ENCODE measurements around the gene PDSS2. TPM values are rescaled to one million over a fixed set of nuclear protein-coding genes. Genes with fewer than 3 reads are reported as not detected.

The PDSS2 gene
- total and polyA plus RNA-seq, 2 donors (not counting 1 experiment from before 2014, with no cell fraction given): 16.9 to 17.0 TPM

GRCh38 chr6:107116931-107117330 lies 342.4 kb downstream of the PDSS2 start:
- no peaks in the 10 kb centered on the region for H3K27me3 Mint-ChIP-seq
- ATAC-seq (ENCODE audit: low read depth) (no peak), DNase-seq (no peak)
- Histone ChIP-seq H3K9me3 (ENCODE audit: control extremely low read depth in 1 of 3, control insufficient read depth in 2 of 3, insufficient read depth in 1 of 3, low read length in 2 of 3) (no peaks in the 10 kb centered on the region), H3K79me2 (ENCODE audit: control insufficient read depth, insufficient read depth, low read length) (no peaks in the 10 kb centered on the region), H3K4me1 (ENCODE audit: control insufficient read depth in 2 of 2, insufficient read depth in 2 of 2, low read length in 2 of 2) (peaks cover 10 to 17% of the 10 kb centered on the region in 2 donors), H3K4me3 (ENCODE audit: control extremely low read depth in 1 of 5, extremely low read depth in 1 of 5, insufficient read depth in 1 of 5, low read depth in 2 of 5, low read length in 4 of 5) (peak overlapping the region in 2 of 5 experiments; percentile 65 to 79), H3K9ac (ENCODE audit: low read length) (peak overlapping the region; percentile 70), H3K4me2 (replicated peaks; ENCODE audit: low read depth, low read length, poor library complexity, severe bottlenecking) (peak overlapping the region; percentile 93), H3K27me3 (replicated peaks in 1 of 4; ENCODE audit: control extremely low read depth in 1 of 4, control insufficient read depth in 3 of 4, insufficient read depth in 4 of 4, low read length in 3 of 4) (peaks cover 0 to 2% (median 0%) of the 10 kb centered on the region in 4 experiments), H4K20me1 (ENCODE audit: control insufficient read depth, insufficient read depth, low read length, poor library complexity, severe bottlenecking) (no peaks in the 10 kb centered on the region), H2AFZ (ENCODE audit: insufficient read depth, low read depth, low read length, poor library complexity, severe bottlenecking) (peak overlapping the region; percentile 86), H3K27ac (ENCODE audit: low read length in 2 of 2) (no peak overlapping the region), H3K36me3 (replicated peaks in 1 of 2; ENCODE audit: control extremely low read depth in 1 of 2, control insufficient read depth in 1 of 2, extremely low read depth in 1 of 2, insufficient read depth in 2 of 2, low read length in 1 of 2) (no peaks in the 10 kb centered on the region)
- no CpG with 5 or more reads among the region's 7 CpGs for WGBS (ENCODE audit: insufficient coverage)
- ChIA-PET POLR2A (no interaction called here), CTCF (no interaction called here)
- intact Hi-C loops (cut with micrococcal nuclease): loop anchor here (1.0 to 10.0 kb wide), 6 partner anchors 89 to 1048 kb away; partner anchors contain the start of genes ATG5, MTRES1, NR2E1 and PRDM1
- TF ChIP-seq CTCF (IDR thresholded peaks at IDR 0.05) (peak; percentile 23), EZH2 (IDR thresholded peaks at IDR 0.05; ENCODE audit: borderline replicate concordance, insufficient read depth, low read depth, low read length, poor library complexity, severe bottlenecking) (no peak)
- peaks cover 18% of the 10 kb centered on the region for H3K4me1 Mint-ChIP-seq
- H3K9me3 Mint-ChIP-seq (ENCODE audit: insufficient read depth): no peaks in the 10 kb centered on the region
- H3K4me3 Mint-ChIP-seq: peak overlapping the region; percentile 94
- peak overlapping the region; percentile 71 for H3K27ac Mint-ChIP-seq

GRCh38 chr6:107116328-107116892 lies 343.0 kb downstream of the PDSS2 start:
- H4K20me1 ChIP-seq (ENCODE audit: control insufficient read depth, insufficient read depth, low read length, poor library complexity, severe bottlenecking): no peaks in the 10 kb centered on the region
- peak; percentile 39 for ATAC-seq (ENCODE audit: low read depth)
- peaks cover 10 to 17% of the 10 kb centered on the region in 2 donors for H3K4me1 ChIP-seq (ENCODE audit: control insufficient read depth in 2 of 2, insufficient read depth in 2 of 2, low read length in 2 of 2)
- DNase-seq: peak; percentile 74
- Mint-ChIP-seq H3K9me3 (ENCODE audit: insufficient read depth) (no peaks in the 10 kb centered on the region), H3K4me3 (peak overlapping the region; percentile 94), H3K27me3 (no peaks in the 10 kb centered on the region), H3K4me1 (peaks cover 18% of the 10 kb centered on the region), H3K27ac (peak overlapping the region; percentile 71)
- H3K9ac ChIP-seq (ENCODE audit: low read length): peak overlapping the region; percentile 70
- TF ChIP-seq EZH2 (IDR thresholded peaks at IDR 0.05; ENCODE audit: borderline replicate concordance, insufficient read depth, low read depth, low read length, poor library complexity, severe bottlenecking) (no peak), CTCF (IDR thresholded peaks at IDR 0.05) (peak; percentile 46)
- WGBS (ENCODE audit: insufficient coverage): 0% methylated on average over 2 of the region's 15 CpGs
- ChIA-PET POLR2A (no interaction called here), CTCF (interaction anchor here (0.9 to 1.8 kb wide), 4 partner anchors 9 to 671 kb away, joined by 3 to 4 read pairs (median 3); no protein-coding TSS in a partner anchor)
- H3K4me2 ChIP-seq (replicated peaks; ENCODE audit: low read depth, low read length, poor library complexity, severe bottlenecking): peak overlapping the region; percentile 93
- no peaks in the 10 kb centered on the region for H3K79me2 ChIP-seq (ENCODE audit: control insufficient read depth, insufficient read depth, low read length)
- peak overlapping the region; percentile 33 to 79 (median 65) for H3K4me3 ChIP-seq (ENCODE audit: control extremely low read depth in 1 of 5, extremely low read depth in 1 of 5, insufficient read depth in 1 of 5, low read depth in 2 of 5, low read length in 4 of 5)
- peaks cover 0 to 2% (median 0%) of the 10 kb centered on the region in 4 experiments for H3K27me3 ChIP-seq (replicated peaks in 1 of 4; ENCODE audit: control extremely low read depth in 1 of 4, control insufficient read depth in 3 of 4, insufficient read depth in 4 of 4, low read length in 3 of 4)
- no peaks in the 10 kb centered on the region for H3K36me3 ChIP-seq (replicated peaks in 1 of 2; ENCODE audit: control extremely low read depth in 1 of 2, control insufficient read depth in 1 of 2, extremely low read depth in 1 of 2, insufficient read depth in 2 of 2, low read length in 1 of 2)
- intact Hi-C loops (cut with micrococcal nuclease): loop anchor here (1.0 to 10.0 kb wide), 6 partner anchors 88 to 1048 kb away; partner anchors contain the start of genes ATG5, MTRES1, NR2E1 and PRDM1
- no peaks in the 10 kb centered on the region for H3K9me3 ChIP-seq (ENCODE audit: control extremely low read depth in 1 of 3, control insufficient read depth in 2 of 3, insufficient read depth in 1 of 3, low read length in 2 of 3)
- peak overlapping the region; percentile 86 for H2AFZ ChIP-seq (ENCODE audit: insufficient read depth, low read depth, low read length, poor library complexity, severe bottlenecking)
- no peak overlapping the region for H3K27ac ChIP-seq (ENCODE audit: low read length in 2 of 2)

All from B cell (primary cell).